Endodermal cell (in vitro differentiated cells): ENCODE results near the gene ZNF701. TPM values are rescaled to one million over a fixed set of nuclear protein-coding genes. Genes with fewer than 3 reads are reported as not detected.
A peak's percentile ranks its signal among the peaks of the same experiment; 100 is the strongest.
"Not testable (repeated sequence)": the region's sequence is repeated elsewhere in the genome, so short reads cannot be mapped to it uniquely, and the experiment has no call there.

Source experiments
- DNase-seq: peaks from one replicate; pipeline ENCODE4 v3.0.0-alpha.2; 2017
- H3K27ac ChIP-seq: 2 replicates; pipeline ENCODE4 v1.5.1; 2013; ENCODE audit warnings: mild to moderate bottlenecking, low read depth, low read length, moderate library complexity
- H3K27me3 ChIP-seq: 2 replicates; pipeline ENCODE4 v1.6.1; 2013; ENCODE audit warnings: mild to moderate bottlenecking, low read length, moderate library complexity; ENCODE audit not compliant: insufficient read depth, control insufficient read depth, poor library complexity, severe bottlenecking
- H3K36me3 ChIP-seq: 2 replicates; pipeline ENCODE4 v1.7.0; 2013; ENCODE audit warnings: mild to moderate bottlenecking, low read length, moderate library complexity; ENCODE audit not compliant: control insufficient read depth, insufficient read depth
- H3K4me1 ChIP-seq: one replicate; pipeline ENCODE4 v1.7.0; 2013; ENCODE audit warnings: low read length; ENCODE audit not compliant: control insufficient read depth, insufficient read depth
- H3K4me3 ChIP-seq: 2 replicates; pipeline ENCODE4 v1.5.1; 2013; ENCODE audit warnings: mild to moderate bottlenecking, low read length, moderate library complexity
- H3K9ac ChIP-seq: 2 replicates; pipeline ENCODE4 v1.6.1; 2013; ENCODE audit warnings: mild to moderate bottlenecking, low read length, moderate library complexity; ENCODE audit not compliant: poor library complexity, severe bottlenecking; ENCODE audit errors: extremely low read depth
- H3K9me3 ChIP-seq: 2 replicates; pipeline ENCODE4 v1.6.1; 2013; ENCODE audit warnings: mild to moderate bottlenecking, low read length, moderate library complexity; ENCODE audit not compliant: control insufficient read depth
- H3K27ac Mint-ChIP-seq: 2 replicates; pipeline ENCODE4 v1.8.0; 2020; ENCODE audit warnings: mixed read lengths
- H3K27me3 Mint-ChIP-seq: 2 replicates; pipeline ENCODE4 v1.8.0; 2021; ENCODE audit warnings: mild to moderate bottlenecking, mixed read lengths; ENCODE audit not compliant: insufficient read depth
- H3K36me3 Mint-ChIP-seq: 2 replicates; pipeline ENCODE4 v1.8.0; 2020; ENCODE audit warnings: low read depth, mixed read lengths
- H3K4me1 Mint-ChIP-seq: 2 replicates; pipeline ENCODE4 v1.8.0; 2020; ENCODE audit warnings: mixed read lengths
- H3K4me3 Mint-ChIP-seq: 2 replicates; pipeline ENCODE4 v1.8.0; 2020; ENCODE audit warnings: mild to moderate bottlenecking, moderate library complexity, mixed read lengths
- H3K9me3 Mint-ChIP-seq: 2 replicates; pipeline ENCODE4 v1.8.0; 2020; ENCODE audit warnings: mild to moderate bottlenecking, mixed read lengths
- CTCF ChIP-seq: fragments of 200-600 bp; sonication (generic); conservative IDR thresholded peaks from 2 replicates; pipeline ENCODE4 v1.5.0; 2021; ENCODE audit warnings: antibody characterized with exemption, mild to moderate bottlenecking
- WGBS, 2 experiments: methylation state at CpG; one replicate each; pipeline versions ENCODE4 v1.1.5 to v1.1.7; 2013; ENCODE audit warnings: missing lambda C conversion rate in 2 of 2, mixed read lengths in 1 of 2; ENCODE audit not compliant: insufficient coverage in 1 of 2, insufficient read length in 1 of 2; 5-methylcytosine and 5-hydroxymethylcytosine counted together
- total RNA-seq, 2 donors: library from RNA; stranded (reverse); fragmentation: NEBNext Ultra II Directional in 1 of 2; extraction: Animal tissue kit (Norgen Biotek cat#: 25700) in 1 of 2; gene quantifications; 2 replicates in 1 of 2; 3 replicates in 1 of 2; pipeline ENCODE4 v1.2.1, GENCODE V29; 2021

ZNF701 gene
- total RNA-seq, 2 donors from 2014 or later, result 42.0 to 45.3 TPM

GRCh38 chr19:52566121-52566520 lies 4.0 kb upstream of the ZNF701 start:
- H3K36me3 Mint-ChIP-seq, result peaks cover 44% of the 10 kb centered on the region
- DNase-seq, result no peak
- Histone ChIP-seq H3K36me3 (peaks cover 41% of the 10 kb centered on the region), H3K4me1 (no peaks in the 10 kb centered on the region), H3K9me3 (peaks cover 20% of the 10 kb centered on the region), H3K27me3 (no peaks in the 10 kb centered on the region), H3K27ac (no peak overlapping the region), H3K4me3 (no peak overlapping the region), H3K9ac (no peak overlapping the region)
- H3K27me3 Mint-ChIP-seq, result no peaks in the 10 kb centered on the region
- no peaks in the 10 kb centered on the region for H3K9me3 Mint-ChIP-seq
- no peak for TF ChIP-seq CTCF
- no peak overlapping the region for H3K4me3 Mint-ChIP-seq
- WGBS, 2 experiments, result 82 to 88% methylated on average over 5 of the region's 6 CpGs
- H3K4me1 Mint-ChIP-seq, result peaks cover 10% of the 10 kb centered on the region
- peak overlapping the region; percentile 26 for H3K27ac Mint-ChIP-seq

GRCh38 chr19:52566588-52566987 lies 3.5 kb upstream of the ZNF701 start:
- H3K27me3 ChIP-seq, result no peaks in the 10 kb centered on the region
- H3K4me3 Mint-ChIP-seq, result no peak overlapping the region
- 94 to 100% methylated on average over 2 of the region's 2 CpGs for WGBS, 2 experiments

GRCh38 chr19:52567921-52568320 lies 2.2 kb upstream of the ZNF701 start:
- Mint-ChIP-seq H3K4me3 (no peak overlapping the region), H3K36me3 (peaks cover 51% of the 10 kb centered on the region), H3K27me3 (no peaks in the 10 kb centered on the region), H3K4me1 (peaks cover 14% of the 10 kb centered on the region), H3K9me3 (no peaks in the 10 kb centered on the region), H3K27ac (no peak overlapping the region)
- H3K27me3 ChIP-seq, result no peaks in the 10 kb centered on the region
- no peak overlapping the region for H3K4me3 ChIP-seq
- no peak for DNase-seq
- TF ChIP-seq CTCF, result no peak
- H3K9ac ChIP-seq, result no peak overlapping the region
- H3K27ac ChIP-seq, result no peak overlapping the region
- H3K9me3 ChIP-seq, result peaks cover 6% of the 10 kb centered on the region
- 96 to 97% methylated on average over 13 to 14 of the region's 14 CpGs for WGBS, 2 experiments
- H3K4me1 ChIP-seq, result no peaks in the 10 kb centered on the region
- H3K36me3 ChIP-seq, result peaks cover 32% of the 10 kb centered on the region

More at GRCh38 chr19:52566588-52566987, 3.5 kb upstream of the ZNF701 start:
- Histone ChIP-seq H3K36me3 (peaks cover 37% of the 10 kb centered on the region), H3K4me1 (no peaks in the 10 kb centered on the region), H3K27ac (no peak overlapping the region), H3K9me3 (peaks cover 16% of the 10 kb centered on the region), H3K4me3 (no peak overlapping the region), H3K9ac (no peak overlapping the region)
- no peaks in the 10 kb centered on the region for H3K27me3 Mint-ChIP-seq
- H3K36me3 Mint-ChIP-seq, result peaks cover 46% of the 10 kb centered on the region
- peak overlapping the region; percentile 61 for H3K27ac Mint-ChIP-seq
- no peak for DNase-seq
- H3K4me1 Mint-ChIP-seq, result peaks cover 13% of the 10 kb centered on the region
- no peaks in the 10 kb centered on the region for H3K9me3 Mint-ChIP-seq
- TF ChIP-seq CTCF, result no peak

- not testable (repeated sequence) for H3K4me1 ChIP-seq, H3K27me3 ChIP-seq, H3K9me3 ChIP-seq, H3K27me3 Mint-ChIP-seq, H3K9me3 Mint-ChIP-seq
- WGBS, 2 experiments, result 5 to 9% methylated on average over 7 to 13 of the region's 13 CpGs
- Histone ChIP-seq H3K9ac (peak overlapping the region; percentile 95), H3K36me3 (peaks cover 32% of the 10 kb centered on the region), H3K27ac (peak overlapping the region; percentile 71), H3K4me3 (peak overlapping the region; percentile 97)
- Mint-ChIP-seq H3K27ac (peak overlapping the region; percentile 99), H3K4me3 (peak overlapping the region; percentile 96), H3K36me3 (peaks cover 50% of the 10 kb centered on the region), H3K4me1 (peaks cover 14% of the 10 kb centered on the region)
- peak; percentile 92 for DNase-seq
These were observed 468 bp upstream of the ZNF701 start for GRCh38 chr19:52569638-52569999.
